ENCODE results near the gene PAK5. TPM values are rescaled to one million over a fixed set of nuclear protein-coding genes. Genes with fewer than 3 reads are reported as not detected.

The PAK5 gene
- total and polyA plus RNA-seq, 12 donors, result 0.04 TPM; not detected in 11

DNA sequence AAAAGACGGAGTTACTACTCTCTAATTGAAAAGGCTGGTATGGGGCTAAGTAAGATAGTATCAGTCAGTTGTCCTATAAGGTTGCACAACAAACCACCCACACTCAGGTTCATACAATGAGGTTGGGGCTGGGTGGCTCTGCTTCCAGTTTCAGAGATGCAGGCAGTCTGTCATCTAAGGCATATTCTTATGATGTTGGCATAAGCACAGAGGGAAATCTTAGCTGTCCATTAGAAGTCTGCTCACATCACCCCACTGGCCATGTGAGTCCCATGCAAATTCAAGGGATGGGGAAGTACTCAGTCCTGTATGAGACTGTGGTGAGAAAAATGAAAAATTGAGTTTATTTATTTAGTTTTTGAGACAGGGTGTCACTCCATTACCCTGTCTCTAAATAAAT, 205.9 kb downstream of the PAK5 start:
- intact Hi-C loops (cut with DNase I), result no loop called here
- Histone ChIP-seq H3K27ac (no peak overlapping the region), H3K9me3 (no peaks in the 10 kb centered on the region), H3K36me3 (no peaks in the 10 kb centered on the region), H3K4me1 (no peaks in the 10 kb centered on the region), H3K4me3 (no peak overlapping the region), H3K27me3 (peaks cover 0 to 7% (median 3%) of the 10 kb centered on the region in 7 donors)
- ATAC-seq (no peak), DNase-seq (no peak)
- TF ChIP-seq, protein P1, sequence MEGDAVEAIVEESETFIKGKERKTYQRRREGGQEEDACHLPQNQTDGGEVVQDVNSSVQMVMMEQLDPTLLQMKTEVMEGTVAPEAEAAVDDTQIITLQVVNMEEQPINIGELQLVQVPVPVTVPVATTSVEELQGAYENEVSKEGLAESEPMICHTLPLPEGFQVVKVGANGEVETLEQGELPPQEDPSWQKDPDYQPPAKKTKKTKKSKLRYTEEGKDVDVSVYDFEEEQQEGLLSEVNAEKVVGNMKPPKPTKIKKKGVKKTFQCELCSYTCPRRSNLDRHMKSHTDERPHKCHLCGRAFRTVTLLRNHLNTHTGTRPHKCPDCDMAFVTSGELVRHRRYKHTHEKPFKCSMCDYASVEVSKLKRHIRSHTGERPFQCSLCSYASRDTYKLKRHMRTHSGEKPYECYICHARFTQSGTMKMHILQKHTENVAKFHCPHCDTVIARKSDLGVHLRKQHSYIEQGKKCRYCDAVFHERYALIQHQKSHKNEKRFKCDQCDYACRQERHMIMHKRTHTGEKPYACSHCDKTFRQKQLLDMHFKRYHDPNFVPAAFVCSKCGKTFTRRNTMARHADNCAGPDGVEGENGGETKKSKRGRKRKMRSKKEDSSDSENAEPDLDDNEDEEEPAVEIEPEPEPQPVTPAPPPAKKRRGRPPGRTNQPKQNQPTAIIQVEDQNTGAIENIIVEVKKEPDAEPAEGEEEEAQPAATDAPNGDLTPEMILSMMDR (IDR thresholded peaks at IDR 0.05), result no peak
- WGBS, 2 donors, result 32 to 86% methylated on average over 1 of the region's 1 CpG

DNA sequence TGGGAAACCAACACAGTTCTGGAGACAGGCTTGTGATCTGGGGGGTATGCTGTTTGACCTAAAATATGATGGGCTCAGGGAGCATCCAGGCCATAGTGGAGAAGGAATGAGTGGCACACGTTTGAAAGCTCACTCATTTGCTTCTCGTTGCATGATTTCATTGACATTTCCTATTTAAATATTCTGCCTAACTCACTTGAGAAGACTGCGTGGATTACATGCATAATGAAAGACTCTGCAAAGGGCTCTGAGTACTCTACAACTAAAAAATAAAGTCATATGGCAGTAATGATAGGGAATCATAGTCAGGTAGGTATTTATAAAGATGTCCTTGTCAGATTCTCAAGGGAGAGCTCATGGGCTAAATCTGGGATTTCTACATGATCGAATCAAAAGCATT, 206.6 kb downstream of the PAK5 start:
- no peaks in the 10 kb centered on the region for H3K9me3 ChIP-seq
- intact Hi-C loops (cut with DNase I), result no loop called here
- H3K27ac ChIP-seq, result no peak overlapping the region
- WGBS, 2 donors, result 63 to 67% methylated on average over 4 of the region's 4 CpGs
- ATAC-seq (no peak), DNase-seq (no peak)
- H3K27me3 ChIP-seq, result peaks cover 0 to 7% (median 3%) of the 10 kb centered on the region in 7 donors
- H3K36me3 ChIP-seq, result no peaks in the 10 kb centered on the region
- H3K4me3 ChIP-seq, result no peak overlapping the region
- H3K4me1 ChIP-seq, result no peaks in the 10 kb centered on the region
- TF ChIP-seq, protein P1 (IDR thresholded peaks at IDR 0.05), result no peak

DNA sequence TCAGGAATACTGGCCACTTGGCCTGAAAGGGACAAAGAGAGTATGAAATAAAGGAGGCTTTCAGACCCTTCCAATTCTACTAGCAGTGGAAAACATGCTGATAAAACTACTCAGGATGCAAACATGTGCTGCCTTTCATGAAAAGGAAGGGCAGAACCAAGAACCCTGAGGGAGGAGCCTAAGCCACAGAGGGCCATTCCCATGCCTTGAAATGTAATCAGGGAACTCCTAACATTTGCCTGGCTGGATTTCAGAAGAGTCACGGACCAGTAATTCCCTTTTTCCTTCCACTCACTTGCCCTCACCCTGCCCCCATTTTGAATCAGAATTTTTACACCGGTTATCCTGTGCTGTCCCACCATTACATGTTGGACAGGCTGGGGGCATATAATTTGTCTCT, 208.3 kb downstream of the PAK5 start:
- no peaks in the 10 kb centered on the region for H3K36me3 ChIP-seq
- ATAC-seq (no peak), DNase-seq (no peak)
- TF ChIP-seq, protein P1 (IDR thresholded peaks at IDR 0.05), result no peak
- no peaks in the 10 kb centered on the region for H3K4me1 ChIP-seq
- intact Hi-C loops (cut with DNase I), result no loop called here
- 48 to 62% methylated on average over 2 of the region's 2 CpGs for WGBS, 2 donors
- no peaks in the 10 kb centered on the region for H3K9me3 ChIP-seq
- H3K27me3 ChIP-seq, result peaks cover 0 to 7% (median 3%) of the 10 kb centered on the region in 7 donors
- H3K4me3 ChIP-seq, result no peak overlapping the region
- no peak overlapping the region for H3K27ac ChIP-seq

DNA sequence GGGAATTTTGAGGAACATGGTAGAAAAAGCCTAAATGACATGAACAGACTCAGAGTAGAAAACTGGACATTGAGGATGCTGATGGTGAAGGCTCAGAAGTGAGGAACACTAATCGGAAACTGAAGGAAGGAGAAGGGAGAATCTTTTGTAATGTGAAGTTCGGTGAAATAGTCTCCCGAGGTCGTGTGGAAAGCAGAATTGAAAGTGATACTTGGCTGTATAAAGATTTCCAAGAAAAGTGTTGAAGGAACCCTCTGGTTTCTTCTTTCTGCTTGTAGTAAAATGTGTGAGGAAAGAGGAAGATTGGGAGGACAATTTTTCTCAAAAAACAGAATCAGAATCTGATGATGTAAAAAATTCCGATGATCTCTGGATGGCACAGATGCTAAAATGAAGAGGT, 209.0 kb downstream of the PAK5 start:
- ATAC-seq (no peak), DNase-seq (no peak)
- intact Hi-C loops (cut with DNase I), result loop anchor here in 1 of 10 donors (10.0 kb wide), 1 partner anchor 1915 kb away; no protein-coding TSS in a partner anchor
- Histone ChIP-seq H3K36me3 (no peaks in the 10 kb centered on the region), H3K27ac (no peak overlapping the region), H3K27me3 (peaks cover 0 to 7% (median 0%) of the 10 kb centered on the region in 7 donors), H3K4me1 (no peaks in the 10 kb centered on the region), H3K9me3 (no peaks in the 10 kb centered on the region), H3K4me3 (no peak overlapping the region)
- TF ChIP-seq, protein P1 (IDR thresholded peaks at IDR 0.05), result no peak
- 79 to 88% methylated on average over 5 of the region's 5 CpGs for WGBS, 2 donors
